GM19035 (cell line): ENCODE results near the gene PID1.
"Not testable (repeated sequence)": the region's sequence is repeated elsewhere in the genome, so short reads cannot be mapped to it uniquely, and the experiment has no call there.

ENCODE experiments used
- ATAC-seq: cut with Tn5 transposase; IDR thresholded peaks from one replicate; pipeline ENCODE4 v1.9.1; 2021; ENCODE audit not compliant: unreplicated experiment

Gene PID1

DNA sequence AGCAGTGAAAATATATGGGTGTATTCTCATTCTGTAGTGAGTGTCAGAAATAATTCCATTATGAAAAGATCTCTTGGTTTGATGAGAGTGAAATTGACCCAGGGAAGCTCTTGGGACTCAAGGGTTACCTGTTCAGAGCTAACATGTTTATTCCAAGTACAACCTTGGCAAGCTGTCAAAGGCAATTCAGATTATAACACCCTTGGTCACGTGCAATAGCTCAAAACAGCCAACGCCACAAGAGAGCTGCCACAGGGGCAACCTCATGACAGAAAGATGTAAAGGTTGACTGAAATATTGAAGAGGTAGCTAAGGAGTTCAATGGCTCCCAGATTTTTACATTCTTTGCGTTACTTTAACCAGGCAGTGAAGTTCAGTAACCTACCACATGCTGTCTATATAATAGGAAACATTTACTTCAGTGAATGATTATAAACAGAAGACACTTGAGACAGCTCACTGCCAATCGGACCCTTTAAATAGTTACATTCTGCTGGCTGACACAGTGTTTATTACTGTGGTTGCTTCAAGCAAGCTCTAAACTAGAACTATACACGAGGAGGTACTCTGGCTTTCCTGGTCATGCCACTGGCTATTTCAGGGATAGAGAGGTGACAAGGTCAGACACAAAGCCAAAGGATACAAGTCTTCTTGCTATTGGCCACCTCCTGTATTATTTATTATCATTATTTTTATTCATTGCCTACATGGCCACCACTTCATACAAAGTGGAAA lies 187.3 kb downstream of the PID1 start:
- no peak for ATAC-seq

DNA sequence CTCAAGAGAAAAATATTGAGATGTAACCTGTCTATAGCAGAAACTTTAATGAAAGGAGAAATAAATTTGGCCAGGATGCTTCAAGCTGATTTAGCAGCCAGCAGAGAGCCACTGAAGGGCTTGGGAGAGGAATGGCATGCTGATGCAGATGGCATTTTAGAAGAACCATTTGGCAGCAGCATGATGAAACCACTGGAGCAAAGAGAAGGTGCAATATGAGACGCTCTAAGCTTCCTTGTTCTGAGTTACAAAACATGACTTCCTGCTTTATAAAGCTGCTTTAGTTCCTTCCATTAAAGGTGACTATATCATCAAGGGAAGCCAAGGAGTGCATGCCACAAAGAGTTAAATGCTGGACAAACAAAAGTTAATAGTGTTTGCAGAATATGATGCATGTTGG lies 189.7 kb downstream of the PID1 start:
- ATAC-seq: no peak

DNA sequence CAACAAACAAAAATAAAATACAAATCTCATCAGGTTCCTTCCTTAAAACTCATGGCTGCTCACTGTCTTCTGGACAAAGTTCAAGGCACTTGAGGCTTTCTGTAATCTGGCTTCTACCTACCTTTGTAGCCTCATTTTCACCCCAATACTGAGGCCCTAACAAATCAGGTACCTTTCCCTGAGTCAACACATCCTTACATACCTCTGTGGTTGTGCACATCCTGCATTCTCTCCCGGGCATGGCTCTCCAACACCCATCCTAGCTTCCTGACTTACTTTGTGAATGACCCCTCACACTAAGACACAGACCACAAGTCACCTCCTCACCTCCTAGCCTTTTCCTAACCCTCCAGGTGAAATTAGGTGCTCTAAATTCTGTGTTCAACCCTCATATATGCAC lies 190.9 kb downstream of the PID1 start:
- ATAC-seq: no peak

DNA sequence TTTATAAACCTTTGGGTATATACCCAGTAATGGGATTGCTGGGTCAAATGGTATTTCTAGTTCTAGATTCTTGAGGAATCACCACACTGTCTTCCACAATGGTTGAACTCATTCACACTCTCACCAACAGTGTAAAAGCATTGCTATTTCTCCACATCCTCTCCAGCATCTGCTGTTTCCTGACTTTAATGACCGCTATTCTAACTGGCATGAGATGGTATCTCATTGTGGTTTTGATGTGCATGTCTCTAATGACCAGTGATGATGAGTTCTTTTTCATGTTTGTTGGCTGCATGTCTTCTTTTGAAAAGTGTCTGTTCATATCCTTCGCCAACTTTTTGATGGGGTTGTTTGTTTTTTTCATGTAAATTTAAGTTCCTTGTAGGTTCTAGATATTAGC lies 194.2 kb downstream of the PID1 start:
- ATAC-seq: not testable (repeated sequence)

DNA sequence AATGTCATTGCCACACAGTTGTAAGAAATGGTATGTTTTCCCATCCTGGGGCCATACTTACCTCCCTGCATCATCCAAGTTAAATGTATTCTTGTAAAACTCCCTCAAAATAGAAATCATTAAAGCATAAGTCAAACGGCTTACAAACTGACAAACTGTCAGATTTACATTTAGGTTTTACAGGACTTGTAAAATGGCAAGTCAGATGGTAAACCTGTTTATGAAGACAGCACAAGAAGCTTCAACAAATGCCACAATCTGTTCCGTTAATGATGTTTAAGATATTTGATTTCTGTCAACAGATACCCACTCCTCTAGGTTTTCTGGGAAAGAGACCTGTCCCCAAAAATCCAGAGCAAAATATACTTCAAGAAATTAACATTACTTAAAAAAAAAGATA lies 197.2 kb downstream of the PID1 start:
- no peak for ATAC-seq

DNA sequence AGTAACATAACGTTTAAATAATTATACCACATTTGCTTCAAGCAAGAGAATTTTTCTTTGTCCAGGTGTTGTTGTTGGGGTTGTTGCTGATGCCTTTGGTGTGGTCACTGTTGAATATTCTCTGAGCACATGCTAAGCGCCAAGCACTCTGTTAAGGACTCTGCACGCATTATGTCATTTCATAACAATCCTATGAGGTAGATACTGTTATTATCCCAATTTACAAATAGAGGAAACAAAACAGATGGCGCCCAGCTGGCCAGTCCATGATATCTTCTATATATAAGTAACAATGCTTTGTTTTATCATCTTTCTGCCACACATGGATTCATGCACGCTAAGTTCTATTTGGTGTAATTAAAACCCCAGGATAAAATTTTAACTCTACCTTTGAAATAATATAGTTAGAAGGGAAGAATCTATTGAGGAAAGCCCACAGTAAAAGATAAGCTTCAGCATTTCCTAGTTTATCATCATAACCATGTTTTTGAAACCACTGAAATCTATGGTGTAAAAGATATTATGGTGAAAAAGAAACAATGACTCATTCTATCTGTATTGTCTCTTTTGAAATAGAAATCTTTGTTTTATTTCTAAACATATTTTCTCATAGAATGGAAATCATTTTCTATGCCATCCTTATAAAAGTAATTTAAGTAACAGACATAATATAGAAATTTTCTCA lies 199.7 kb downstream of the PID1 start:
- ATAC-seq: no peak

DNA sequence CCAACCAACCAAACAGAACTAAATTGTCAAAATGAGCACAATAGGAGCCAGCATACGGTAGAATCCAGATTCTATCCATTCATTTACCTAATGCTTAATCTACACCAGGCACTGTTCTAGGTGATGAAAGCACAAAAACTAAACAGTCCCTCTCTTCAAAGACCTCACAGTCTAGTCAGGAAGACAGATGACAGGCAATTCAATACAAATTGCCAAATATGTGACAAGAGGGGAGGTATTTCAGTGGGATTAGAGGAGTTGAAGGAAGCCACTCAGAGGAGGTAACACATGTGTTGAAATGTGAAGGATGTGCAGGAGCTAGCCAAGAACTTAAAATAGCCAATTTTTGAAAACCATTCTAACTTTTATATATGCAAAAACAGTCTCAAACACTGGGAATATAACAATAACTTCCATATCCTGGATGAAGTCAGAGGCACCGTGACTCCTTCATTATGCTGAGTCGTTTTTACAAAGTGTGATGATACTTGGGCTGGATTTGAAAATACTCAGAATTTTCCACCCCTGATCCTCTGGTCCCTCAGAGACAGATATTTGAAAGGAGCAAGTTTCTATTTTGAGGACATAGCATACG lies 204.9 kb downstream of the PID1 start:
- ATAC-seq: no peak

DNA sequence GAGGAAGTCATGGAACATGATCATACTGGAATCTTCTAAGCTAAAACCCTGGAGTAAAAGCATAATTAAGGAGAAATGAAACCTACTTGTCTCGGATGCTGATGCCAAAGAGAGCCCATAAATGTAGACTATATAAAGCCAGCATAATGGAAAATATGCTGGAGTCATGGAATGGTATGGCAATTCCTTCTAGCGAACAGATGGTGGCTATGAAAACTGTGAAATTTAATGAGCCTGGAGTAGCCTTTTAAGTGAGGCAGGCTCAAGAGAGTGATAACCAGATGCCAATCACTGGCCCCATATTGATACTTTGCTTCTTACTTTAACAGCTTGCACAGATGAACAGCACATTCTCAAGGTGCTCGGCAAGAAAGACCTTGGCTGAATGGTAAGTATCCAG lies 206.3 kb downstream of the PID1 start:
- no peak for ATAC-seq

DNA sequence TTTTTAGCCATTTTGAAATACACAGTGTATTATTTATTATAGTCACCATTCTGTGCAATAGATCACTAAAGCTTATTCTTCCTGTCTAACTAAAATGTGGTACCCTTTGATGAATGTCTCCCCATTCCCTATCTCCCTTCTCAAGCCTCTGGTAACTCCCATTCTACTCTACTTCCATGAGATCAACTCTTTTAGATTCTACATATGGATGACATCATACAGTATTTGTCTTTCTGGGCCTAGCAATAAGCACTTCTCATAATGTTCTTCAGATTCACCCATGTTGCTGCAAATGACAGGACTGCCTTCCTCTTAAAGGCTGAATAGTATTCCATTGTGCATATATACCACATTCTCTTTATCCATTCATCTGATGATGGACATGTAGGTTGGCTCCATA lies 210.9 kb downstream of the PID1 start:
- no peak for ATAC-seq

DNA sequence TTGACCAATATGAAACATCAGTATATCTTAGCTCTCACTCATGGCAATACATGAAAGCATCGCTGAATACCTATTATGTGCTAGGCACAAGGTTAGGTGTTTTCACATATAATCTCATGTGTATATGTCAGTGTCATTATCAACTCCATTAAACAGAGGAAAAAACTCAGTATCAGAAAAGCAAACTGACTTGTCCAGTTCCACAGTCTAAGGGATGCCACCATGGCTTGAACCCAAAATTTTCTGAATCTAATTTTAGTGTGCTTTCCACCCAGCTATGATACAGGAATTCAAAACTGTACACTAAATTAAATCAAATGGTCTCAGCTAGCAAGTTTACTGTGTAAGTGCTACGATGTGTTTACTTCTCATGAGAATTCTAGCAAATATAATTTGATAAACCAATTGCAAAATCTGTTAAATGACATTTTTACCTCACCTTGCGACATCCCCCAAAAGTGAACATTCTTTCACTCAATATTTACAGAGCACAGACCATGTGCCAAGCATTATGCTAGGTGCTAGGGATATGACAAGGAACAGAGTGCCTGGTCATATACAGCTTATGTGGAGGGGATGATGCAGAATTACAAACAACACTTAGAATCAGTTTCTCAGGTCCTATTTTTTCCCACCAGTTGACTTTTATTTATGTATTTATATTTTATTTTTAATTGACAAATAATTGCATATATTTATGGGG lies 211.6 kb downstream of the PID1 start:
- ATAC-seq: no peak

DNA sequence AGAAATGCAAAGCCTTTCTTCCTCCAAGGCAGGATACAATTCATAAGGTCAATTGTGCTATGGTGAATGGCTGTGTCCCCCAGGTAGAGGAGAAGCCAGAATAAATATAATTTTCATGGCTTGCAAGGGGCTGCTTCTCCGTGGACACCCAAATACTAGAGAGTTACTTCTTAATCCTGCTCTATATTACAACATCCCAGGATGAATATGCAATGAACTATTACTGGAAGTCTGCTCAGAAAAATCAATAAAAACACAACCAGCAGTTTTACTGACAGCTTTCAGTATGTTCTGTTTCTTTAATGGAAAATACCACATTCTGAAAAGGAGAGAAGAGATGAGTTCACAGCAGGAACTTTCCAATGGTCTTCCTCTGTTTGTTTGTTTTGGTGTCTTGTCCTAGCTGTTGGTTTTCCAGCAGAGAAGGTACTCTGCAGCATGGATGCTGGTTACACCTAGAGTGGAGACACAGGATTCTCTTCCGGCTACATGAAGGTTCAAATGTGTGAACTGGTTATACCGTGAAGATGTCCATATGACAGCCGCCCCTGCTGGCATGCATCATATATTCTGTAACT lies 213.0 kb downstream of the PID1 start:
- no peak for ATAC-seq

DNA sequence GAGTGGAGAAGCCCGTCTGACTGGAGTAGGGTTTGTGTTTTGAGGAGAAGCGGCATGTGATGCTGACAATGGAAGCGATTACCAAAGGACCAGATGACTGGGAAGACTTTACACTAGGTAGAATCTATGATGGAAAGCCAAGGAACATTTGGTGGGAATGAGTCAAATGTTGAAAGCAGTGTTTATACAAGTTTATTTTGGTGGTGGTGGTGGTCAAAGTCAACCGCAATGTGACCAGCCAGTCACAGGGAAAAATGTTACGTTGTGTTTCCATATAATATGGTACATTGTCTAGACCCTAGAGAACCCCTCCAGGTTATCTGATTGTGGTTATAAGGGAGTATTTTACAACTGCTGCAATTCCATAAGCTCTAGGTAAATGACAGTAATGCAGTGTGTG lies 216.8 kb downstream of the PID1 start:
- no peak for ATAC-seq

DNA sequence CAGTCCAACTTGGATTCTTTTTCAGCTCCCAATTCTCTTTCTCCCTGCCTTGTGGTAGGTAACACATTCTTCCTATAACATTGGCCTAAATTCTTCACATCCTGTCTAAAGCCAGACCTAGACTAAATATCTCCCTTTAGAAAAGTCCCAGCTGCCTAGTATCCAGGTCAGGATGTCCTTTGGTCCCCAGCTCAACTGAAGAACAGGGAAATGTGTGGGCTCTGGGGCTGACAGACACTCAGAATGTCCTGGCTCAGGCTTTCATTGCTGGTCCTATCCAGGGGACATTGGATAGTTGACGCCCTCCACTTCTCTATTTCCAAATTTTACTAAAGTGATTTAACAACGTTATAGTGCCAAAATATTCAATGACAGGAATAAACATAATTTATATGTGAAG lies 219.3 kb downstream of the PID1 start:
- ATAC-seq: no peak

DNA sequence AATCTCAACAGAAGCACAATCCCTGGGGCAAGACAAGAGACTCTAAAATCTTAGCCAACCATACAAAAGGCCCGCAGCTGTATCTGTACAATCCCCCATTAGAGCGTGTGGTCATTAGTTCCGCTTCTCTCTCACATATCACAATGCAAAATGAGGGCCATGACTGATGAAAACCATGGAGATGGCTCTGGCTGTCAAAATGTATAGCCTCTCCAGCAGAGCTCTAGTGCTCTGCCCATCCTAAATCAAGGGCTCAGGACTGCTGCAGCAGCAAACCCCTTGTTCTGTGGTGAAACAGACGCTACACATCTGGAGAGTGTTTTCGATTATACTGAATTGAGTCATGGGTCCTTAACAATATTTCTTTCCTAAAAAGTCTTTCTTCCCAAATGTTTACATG lies 221.0 kb downstream of the PID1 start:
- no peak for ATAC-seq

DNA sequence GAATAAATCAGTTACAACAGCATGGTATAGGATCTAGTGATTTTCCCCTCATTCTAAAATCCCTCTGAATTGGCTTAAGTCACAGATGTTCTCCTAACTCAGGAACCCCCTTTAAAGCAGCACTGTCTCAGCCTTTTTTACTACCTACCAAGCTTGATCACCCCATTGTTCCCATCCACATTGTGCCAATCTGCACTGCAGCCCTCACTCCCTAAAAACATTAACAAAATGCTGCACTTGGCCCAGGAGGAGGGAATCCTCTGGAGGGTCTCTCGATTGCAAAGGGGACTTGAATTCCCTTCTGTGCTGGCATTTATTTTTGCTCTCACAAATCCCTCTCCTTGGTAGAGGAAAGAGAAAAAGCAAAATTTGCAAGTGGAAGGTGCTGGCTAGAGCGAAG lies 223.0 kb downstream of the PID1 start:
- no peak for ATAC-seq

DNA sequence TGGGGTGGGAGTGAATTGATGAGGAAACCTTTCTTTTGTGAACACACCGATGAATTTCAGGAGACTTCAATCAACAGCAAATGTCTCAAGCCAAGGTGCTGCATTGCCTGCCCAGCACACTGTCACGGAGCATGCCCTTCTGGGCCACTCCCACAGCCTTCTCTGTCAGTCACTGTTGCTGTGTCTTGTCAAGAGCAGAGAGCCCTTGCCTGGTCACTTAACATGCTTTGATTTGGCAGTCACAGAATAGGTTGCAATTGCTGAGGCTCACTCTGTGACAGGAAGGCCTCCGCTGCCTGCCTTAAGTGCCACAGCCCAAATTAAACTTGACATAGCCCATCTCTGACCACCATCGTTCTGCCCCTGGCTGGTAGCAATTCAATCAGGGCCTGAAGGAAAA lies 225.4 kb downstream of the PID1 start:
- no peak for ATAC-seq

DNA sequence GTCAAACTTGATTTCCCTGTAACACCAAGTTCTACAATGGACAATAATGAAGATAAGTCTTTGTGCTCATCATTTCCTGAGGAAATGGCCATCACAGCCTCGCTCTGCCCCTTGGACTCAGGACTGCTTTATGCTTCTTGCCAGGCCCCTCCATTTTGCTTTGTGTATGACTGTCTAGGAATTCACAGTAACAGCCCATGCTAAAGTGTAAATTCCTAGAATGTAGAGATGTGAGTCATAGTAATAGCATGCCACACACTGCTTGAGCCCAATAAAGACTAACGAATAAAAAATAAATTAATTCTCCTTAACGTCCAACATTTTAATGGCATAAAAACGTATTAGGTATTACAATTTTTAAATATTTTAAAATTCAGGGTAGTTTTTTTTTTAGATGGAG lies 226.5 kb downstream of the PID1 start:
- no peak for ATAC-seq

DNA sequence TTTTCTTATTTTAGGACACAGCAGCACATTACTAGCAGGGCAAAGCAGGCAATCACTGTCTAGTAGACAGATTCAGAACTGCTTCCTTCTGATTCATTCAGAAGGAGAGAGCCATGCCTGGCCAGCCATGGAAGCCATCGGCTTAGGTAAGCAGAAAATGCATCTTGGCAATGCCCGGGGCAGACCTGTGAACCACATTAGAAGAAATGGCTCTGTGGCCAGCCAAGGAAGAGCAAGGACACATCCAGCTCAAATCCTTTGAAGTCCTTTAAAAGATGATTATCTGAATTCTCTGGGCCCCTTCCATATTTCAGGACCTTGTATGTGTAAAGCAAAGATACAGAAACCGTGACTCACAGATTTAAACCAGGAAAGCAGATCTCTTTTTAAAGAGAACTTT lies 227.4 kb downstream of the PID1 start:
- no peak for ATAC-seq

DNA sequence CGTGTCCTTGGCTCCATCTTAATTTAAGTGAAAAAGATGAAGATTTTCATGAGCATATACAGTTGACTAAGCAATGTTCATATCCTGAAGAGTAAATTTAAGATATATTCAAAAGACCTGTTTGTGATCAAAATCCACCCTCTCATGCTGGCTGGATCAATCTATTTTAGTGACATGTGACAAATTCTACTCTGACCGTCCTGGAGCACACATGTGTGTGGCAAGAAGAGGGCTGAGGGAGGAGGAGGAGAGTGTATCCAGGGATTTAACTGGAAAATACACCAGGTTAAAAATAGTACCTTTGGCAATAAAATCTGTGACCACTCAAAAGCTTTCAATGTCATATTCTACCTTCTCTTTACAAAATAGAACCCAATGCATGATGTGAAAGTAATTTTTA lies 228.7 kb downstream of the PID1 start:
- ATAC-seq: no peak

DNA sequence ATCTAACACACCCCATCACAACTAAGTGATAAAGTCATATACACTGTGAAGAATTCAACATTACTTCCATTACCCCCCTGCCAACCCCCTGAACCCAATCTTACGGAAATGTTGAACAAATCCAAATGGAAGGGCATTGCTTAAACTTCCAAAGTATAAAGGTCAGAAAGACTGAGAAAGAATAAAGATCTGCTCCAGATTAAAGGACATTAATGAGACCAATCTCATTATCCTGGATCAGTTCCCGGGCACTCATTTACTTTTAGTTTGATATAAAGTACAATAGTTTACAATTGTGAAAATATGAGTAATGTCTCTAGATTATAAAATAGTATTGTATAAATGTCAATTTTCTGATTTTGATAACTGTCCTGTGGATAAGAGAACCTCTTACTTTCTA lies 229.4 kb downstream of the PID1 start:
- no peak for ATAC-seq

DNA sequence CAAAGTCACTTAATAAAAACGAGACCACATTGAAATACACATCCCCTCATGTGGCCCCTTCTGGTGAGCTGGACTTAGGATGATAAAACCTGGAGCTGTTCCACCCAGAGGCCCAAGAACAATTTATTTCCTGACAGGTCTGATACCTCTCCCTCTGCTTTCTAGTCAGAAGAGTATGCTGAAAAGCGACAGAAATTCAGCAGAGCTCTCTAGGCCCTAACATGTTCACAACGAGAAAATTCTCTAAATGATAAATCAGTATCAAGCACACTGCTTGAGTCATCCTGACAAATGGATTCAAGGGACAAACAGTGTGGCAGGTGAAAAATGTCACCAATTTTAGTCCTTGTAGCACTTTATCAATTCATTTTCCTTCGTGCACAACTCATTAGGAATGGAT lies 233.5 kb downstream of the PID1 start:
- no peak for ATAC-seq

DNA sequence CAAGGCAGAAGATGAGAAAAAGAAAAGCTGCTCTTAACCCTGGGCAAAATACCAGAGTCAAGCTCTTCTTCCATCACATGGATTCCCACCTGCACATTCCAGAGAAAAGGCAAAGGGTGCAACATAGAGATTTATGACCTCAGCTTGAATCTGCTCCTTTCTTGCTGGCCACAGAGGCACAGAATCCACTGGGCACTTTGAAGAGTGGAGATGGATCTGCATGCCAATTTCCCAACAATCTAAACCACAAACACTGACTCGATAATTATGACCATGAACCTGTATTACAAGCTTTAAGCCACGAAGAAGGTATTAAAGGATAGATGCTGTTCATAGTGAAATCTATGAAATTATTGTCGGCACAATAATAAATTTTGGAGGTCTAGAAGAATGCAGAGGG lies 237.3 kb downstream of the PID1 start:
- no peak for ATAC-seq
